ENCODE measurements around the gene DPEP1. TPM values are rescaled to one million over a fixed set of nuclear protein-coding genes. Genes with fewer than 3 reads are reported as not detected.

The DPEP1 gene
- total and polyA plus RNA-seq, 4 donors, result 0.99 to 9.8 (median 5.1) TPM

Other genes starting within 250 kb of the DPEP1 start
- 10 to 100 TPM; 38.2 to 53.4 TPM for gene ANKRD11, start 123.1 kb upstream of the DPEP1 start, total RNA-seq
- 100 to 1,000 TPM in 1 of 2 donors, 10 to 100 TPM in 1; 93.6 to 104 TPM for gene ANKRD11, start 123.1 kb upstream of the DPEP1 start, polyA plus RNA-seq (ENCODE audit: insufficient read length in 2 of 2)
- gene SPG7, start 105.2 kb upstream of the DPEP1 start, total RNA-seq, result 100 to 1,000 TPM in 1 of 2 donors, 10 to 100 TPM in 1; 81.4 to 134 TPM
- gene SPG7, start 105.2 kb upstream of the DPEP1 start, polyA plus RNA-seq (ENCODE audit: insufficient read length in 2 of 2), result 100 to 1,000 TPM in 1 of 2 donors, 10 to 100 TPM in 1; 92.0 to 150 TPM
- 1,000 to 10,000 TPM; 1,019 to 2,411 TPM for gene RPL13, start 53.0 kb upstream of the DPEP1 start, total RNA-seq
- 1,000 to 10,000 TPM; 1,884 to 1,957 TPM for gene RPL13, start 53.0 kb upstream of the DPEP1 start, polyA plus RNA-seq (ENCODE audit: insufficient read length in 2 of 2)
- gene CPNE7, start 37.9 kb upstream of the DPEP1 start, total RNA-seq, result 10 to 100 TPM in 1 of 2 donors, 1 to 10 TPM in 1; 9.9 to 20.9 TPM
- 10 to 100 TPM; 37.5 to 49.2 TPM for gene CPNE7, start 37.9 kb upstream of the DPEP1 start, polyA plus RNA-seq (ENCODE audit: insufficient read length in 2 of 2)
- gene CHMP1A, start 44.1 kb downstream of the DPEP1 start, total RNA-seq, result 10 to 100 TPM; 48.0 to 63.1 TPM
- 100 to 1,000 TPM; 106 to 114 TPM for gene CHMP1A, start 44.1 kb downstream of the DPEP1 start, polyA plus RNA-seq (ENCODE audit: insufficient read length in 2 of 2)
- gene SPATA33, start 44.2 kb downstream of the DPEP1 start, total RNA-seq, result 10 to 100 TPM in 1 of 2 donors, 1 to 10 TPM in 1; 5.7 to 16.3 TPM
- gene SPATA33, start 44.2 kb downstream of the DPEP1 start, polyA plus RNA-seq (ENCODE audit: insufficient read length in 2 of 2), result 10 to 100 TPM; 24.2 to 25.4 TPM
- gene CDK10, start 73.0 kb downstream of the DPEP1 start, total RNA-seq, result 10 to 100 TPM; 34.7 to 64.1 TPM
- gene CDK10, start 73.0 kb downstream of the DPEP1 start, polyA plus RNA-seq (ENCODE audit: insufficient read length in 2 of 2), result 100 to 1,000 TPM; 101 to 115 TPM
- gene SPATA2L, start 88.1 kb downstream of the DPEP1 start, total RNA-seq, result 1 to 10 TPM; 8.7 to 9.7 TPM
- 10 to 100 TPM; 14.0 to 15.3 TPM for gene SPATA2L, start 88.1 kb downstream of the DPEP1 start, polyA plus RNA-seq (ENCODE audit: insufficient read length in 2 of 2)
- gene VPS9D1, start 107.3 kb downstream of the DPEP1 start, total RNA-seq, result 10 to 100 TPM in 1 of 2 donors, 1 to 10 TPM in 1; 9.4 to 13.4 TPM
- gene VPS9D1, start 107.3 kb downstream of the DPEP1 start, polyA plus RNA-seq (ENCODE audit: insufficient read length in 2 of 2), result 10 to 100 TPM; 39.5 to 49.7 TPM
- gene ZNF276, start 107.9 kb downstream of the DPEP1 start, total RNA-seq, result 10 to 100 TPM; 24.4 to 35.3 TPM
- gene ZNF276, start 107.9 kb downstream of the DPEP1 start, polyA plus RNA-seq (ENCODE audit: insufficient read length in 2 of 2), result 10 to 100 TPM; 48.7 to 61.3 TPM
- 10 to 100 TPM in 1 of 2 donors, 1 to 10 TPM in 1; 9.3 to 11.5 TPM for gene FANCA, start 203.0 kb downstream of the DPEP1 start, total RNA-seq
- gene FANCA, start 203.0 kb downstream of the DPEP1 start, polyA plus RNA-seq (ENCODE audit: insufficient read length in 2 of 2), result 10 to 100 TPM; 17.0 to 32.5 TPM
- gene SPIRE2, start 214.8 kb downstream of the DPEP1 start, total RNA-seq, result 10 to 100 TPM; 12.3 to 14.1 TPM
- gene SPIRE2, start 214.8 kb downstream of the DPEP1 start, polyA plus RNA-seq (ENCODE audit: insufficient read length in 2 of 2), result 10 to 100 TPM; 40.3 to 51.3 TPM

Measured in spinal cord (tissue), 4 donors.